Stimulated activated CD4-positive, alpha-beta T cell treated with anti-CD3 and anti-CD28 coated beads, TNF-alpha, amount 100 ng/mL, for 1 hour (primary cell): Measurements from ENCODE around the gene CACNA2D3.

Experiments
- DNase-seq, 3 donors: peaks; one replicate each; pipeline ENCODE4 v3.0.0-alpha.2; 2020; ENCODE audit warnings: low read depth in 3 of 3, low spot score in 1 of 3

The CACNA2D3 gene

DNA sequence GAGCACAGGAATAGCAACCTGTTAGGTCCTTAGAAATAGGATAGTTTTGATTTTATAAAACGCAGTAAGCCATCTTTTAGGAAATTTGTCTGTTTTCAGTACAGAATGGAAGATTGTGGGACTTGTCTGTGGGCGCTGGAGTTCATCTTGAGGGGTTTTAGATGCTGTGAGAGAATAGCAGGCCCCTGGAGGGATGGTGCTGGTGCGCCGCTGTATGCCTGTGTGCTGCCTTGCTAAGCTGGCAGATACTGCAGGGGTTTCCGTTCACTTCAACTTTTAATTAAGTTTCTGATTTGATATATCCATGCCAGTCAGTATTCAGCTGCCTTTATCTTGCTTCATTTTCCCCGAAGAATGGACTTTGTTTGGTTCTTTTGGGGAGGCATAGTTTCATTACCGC lies 4.2 kb downstream of the CACNA2D3 start:
- no peak for DNase-seq

DNA sequence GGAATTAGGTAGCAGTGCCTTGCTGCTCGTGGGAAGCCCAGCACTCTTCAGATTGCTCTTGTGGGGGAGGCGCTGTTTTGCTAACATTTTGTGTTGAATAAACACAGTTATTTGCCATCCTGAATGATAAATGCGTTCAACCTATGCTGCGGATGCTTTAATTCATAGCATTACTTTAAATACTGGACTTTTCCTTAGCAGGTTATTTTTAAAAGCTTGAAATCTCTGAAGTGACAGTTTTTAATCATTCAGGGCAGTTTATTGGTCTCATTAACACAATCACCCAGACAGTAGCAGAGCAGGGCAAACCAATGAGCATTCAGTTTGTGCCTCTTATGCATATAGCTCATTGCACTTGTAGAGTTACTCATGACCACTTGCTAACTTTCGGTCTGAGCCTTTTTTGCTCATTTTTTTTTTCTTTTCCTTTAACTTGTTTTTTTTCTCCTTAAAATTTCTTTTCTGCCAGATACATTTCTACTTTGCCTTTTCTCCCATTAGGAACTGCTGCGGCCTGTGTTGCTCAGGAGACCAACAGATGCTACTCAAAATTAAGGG lies 5.2 kb downstream of the CACNA2D3 start:
- DNase-seq = no peak

GRCh38 chr3:54131026-54131605 lies 8.8 kb downstream of the CACNA2D3 start:
- DNase-seq = no peak

DNA sequence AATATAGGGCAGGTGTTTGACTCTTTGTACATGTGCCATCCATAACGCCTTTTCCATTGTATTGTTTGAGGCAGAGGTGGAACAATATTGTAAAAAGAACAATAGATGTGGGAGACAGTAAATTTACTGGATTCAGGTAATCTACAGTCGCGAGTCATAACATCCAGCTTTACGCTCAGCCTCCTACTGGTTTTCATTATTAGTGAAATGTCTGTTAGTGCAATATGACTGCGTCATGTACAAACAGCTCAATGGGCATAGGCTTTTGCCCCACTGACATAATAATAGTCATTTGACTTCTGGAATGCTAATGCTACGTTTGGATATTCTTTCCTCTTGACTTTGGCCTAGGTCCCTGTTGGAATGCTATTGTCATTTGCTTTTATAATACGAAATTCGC lies 9.5 kb downstream of the CACNA2D3 start:
- no peak for DNase-seq

GRCh38 chr3:54132685-54133084 lies 10.3 kb downstream of the CACNA2D3 start:
- DNase-seq = no peak

DNA sequence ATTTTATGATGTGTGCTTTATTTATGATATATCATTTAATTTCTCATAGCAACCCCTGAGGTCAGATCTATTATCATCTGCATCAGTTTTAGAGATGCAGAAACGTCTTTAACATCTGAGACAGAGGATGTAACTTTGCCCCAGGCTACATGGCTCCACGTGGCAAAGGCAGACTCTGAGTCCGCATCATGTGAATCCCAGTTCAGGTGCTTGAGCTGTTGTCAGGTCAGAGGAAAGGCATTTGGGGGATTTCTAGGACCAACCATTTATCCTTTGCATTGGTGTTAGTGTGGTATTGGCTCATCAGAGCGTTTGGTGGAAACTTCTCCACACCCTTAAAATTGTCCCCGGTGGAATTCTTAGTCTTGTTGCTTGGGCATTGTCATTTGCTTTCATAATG lies 10.8 kb downstream of the CACNA2D3 start:
- no peak for DNase-seq

- no peak for DNase-seq
Measured at GRCh38 chr3:54134155-54134554, 11.8 kb downstream of the CACNA2D3 start.

DNA sequence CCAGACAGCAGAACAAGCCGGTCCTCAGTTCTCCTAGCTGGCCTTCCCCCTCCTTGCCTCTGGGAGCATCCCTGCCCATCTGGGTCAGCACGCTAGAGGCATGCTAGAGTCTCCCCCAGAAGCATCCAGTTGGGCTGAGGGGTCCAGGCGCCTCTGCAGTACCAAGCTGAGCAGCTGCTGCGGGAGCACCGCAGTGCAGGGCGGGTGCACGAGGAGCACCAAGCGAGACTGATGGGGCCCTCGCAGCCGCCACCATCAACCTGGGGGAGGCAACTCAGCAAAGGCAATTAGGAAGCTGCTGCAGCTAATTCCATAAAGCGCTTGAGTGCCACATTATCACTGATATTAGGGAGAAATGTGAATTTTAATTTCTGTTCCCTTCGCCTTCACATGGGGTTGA lies 12.4 kb downstream of the CACNA2D3 start:
- no peak for DNase-seq

DNA sequence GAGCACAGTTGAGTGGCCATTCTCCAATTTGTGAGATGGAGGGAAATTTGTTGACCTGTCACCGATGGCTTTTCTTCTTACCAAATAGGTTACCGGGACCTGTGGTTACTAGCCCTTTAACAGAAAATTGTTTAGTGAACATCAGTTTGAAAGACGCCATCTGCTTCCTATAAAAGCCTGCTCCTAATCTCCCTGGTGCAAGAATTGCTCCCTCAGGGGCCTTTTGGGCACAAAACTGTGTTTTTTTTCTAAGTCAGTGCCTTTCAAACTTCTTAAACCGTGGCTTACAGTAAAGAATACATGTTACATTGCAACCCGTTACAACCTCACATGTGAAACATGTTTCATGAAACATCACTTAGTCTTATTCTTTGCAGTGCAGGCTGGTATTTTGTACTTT lies 15.0 kb downstream of the CACNA2D3 start:
- DNase-seq = no peak

- DNase-seq = no peak
Measured at GRCh38 chr3:54138937-54139547, 16.7 kb downstream of the CACNA2D3 start.

DNA sequence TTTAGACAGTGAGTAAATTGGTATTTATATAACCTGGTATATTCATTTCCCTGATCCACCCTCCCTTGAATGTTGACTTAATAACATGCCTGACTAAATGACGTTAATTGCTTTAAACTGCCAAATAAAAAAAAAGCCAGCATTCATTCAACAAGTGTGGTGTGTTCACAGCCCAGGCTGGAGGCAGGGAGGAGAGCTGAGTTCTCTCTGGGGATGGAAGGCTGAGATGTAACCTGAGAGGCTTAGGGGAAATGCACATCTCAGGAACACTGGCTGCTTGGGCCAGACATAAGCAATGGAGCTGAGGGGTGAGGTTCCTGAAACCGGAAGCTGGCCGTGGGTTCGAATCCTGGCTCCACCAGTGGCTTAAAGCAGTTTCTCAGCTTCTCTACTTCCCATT lies 17.3 kb downstream of the CACNA2D3 start:
- DNase-seq = no peak

- no peak for DNase-seq
Measured at GRCh38 chr3:54144284-54144683, 21.9 kb downstream of the CACNA2D3 start.

GRCh38 chr3:54146506-54147239 lies 24.3 kb downstream of the CACNA2D3 start:
- DNase-seq = no peak

- DNase-seq = no peak
Measured at GRCh38 chr3:54150864-54151467, 28.6 kb downstream of the CACNA2D3 start.

- no peak for DNase-seq
Measured at GRCh38 chr3:54153477-54153876, 31.1 kb downstream of the CACNA2D3 start.

- DNase-seq = no peak
Measured at GRCh38 chr3:54157860-54158259, 35.5 kb downstream of the CACNA2D3 start.

DNA sequence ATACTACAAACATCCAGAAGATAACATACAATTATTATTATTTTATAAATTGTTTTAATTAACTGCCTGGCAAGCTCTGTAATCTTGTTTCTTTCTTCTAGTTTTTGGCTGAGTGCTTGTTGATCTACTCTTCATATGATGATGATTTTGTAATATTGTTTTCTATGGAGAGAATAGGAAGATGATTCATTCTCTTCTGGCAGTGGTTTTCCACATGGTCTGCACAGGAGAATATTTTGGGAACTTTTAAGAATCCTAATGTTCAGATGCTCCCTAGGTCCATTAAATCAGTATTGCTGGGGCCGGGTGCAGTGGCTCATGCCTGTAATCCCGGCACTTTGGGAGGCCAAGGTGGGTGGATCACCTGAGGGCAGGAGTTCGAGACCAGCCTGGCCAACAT lies 37.6 kb downstream of the CACNA2D3 start:
- DNase-seq = no peak

DNA sequence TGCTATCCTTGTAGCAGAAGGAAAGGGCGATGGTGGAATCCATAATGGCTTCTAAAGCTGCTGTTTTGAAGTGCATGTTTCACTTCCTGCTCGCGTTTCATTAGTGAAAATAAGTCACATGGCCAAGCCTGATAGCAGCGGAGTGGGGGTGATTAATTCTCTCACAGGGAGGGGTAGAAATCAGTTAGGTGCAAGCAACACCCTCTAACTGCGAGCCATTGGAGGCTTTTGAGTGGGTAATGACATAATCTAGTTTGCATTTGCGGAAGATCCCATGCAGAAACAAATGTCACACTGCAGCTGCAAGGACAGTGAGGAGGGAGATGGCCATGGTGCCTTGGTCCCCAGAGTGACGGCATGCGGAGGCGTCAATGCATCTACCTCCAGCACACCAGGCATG lies 41.1 kb downstream of the CACNA2D3 start:
- DNase-seq = no peak

GRCh38 chr3:54164192-54164975 lies 42.0 kb downstream of the CACNA2D3 start:
- no peak for DNase-seq

- DNase-seq = no peak
Measured at GRCh38 chr3:54165865-54166264, 43.5 kb downstream of the CACNA2D3 start.

DNA sequence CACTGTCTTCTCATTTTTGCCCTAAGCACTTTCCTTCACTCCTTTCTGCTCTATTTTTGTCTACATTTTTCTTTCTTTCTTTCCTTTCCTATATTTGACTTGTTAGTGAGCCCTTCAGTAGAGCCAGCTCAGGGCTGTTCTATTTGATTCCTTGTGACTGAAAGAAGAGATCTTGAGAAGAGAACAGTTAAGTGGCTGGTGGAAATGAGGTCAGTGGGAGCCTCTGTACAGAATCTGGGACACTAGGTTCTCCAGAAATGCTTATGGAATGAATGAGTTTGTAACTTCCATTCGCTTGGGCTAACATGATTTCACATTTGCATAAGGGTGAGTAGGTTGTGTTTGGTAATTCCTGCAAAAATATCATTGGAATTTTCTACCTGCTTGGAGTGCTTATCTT lies 45.6 kb downstream of the CACNA2D3 start:
- no peak for DNase-seq
